Kasumi-1 (cell line): ENCODE results near the gene NEK11.
"Not testable (repeated sequence)": the region's sequence is repeated elsewhere in the genome, so short reads cannot be mapped to it uniquely, and the experiment has no call there.

ENCODE experiments used
- DNase-seq, 2 experiments: peaks; one replicate each; lab custom pipeline; 2025; lab: John Stamatoyannopoulos, UW

Gene NEK11

GRCh38 chr3:131042271-131042985 is 15.8 kb downstream of the NEK11 start:
- DNase-seq = not testable (repeated sequence)

GRCh38 chr3:131047582-131047981 is 20.9 kb downstream of the NEK11 start:
- DNase-seq = no peak

- DNase-seq = no peak
These were observed 21.4 kb downstream of the NEK11 start for GRCh38 chr3:131048030-131048429.

- DNase-seq = no peak
These were observed 23.3 kb downstream of the NEK11 start for GRCh38 chr3:131050001-131050400.

- DNase-seq = peak; percentile 5 to 39
These were observed 26.6 kb downstream of the NEK11 start for GRCh38 chr3:131053043-131053859.

GRCh38 chr3:131067983-131068382 is 41.3 kb downstream of the NEK11 start:
- no peak for DNase-seq

DNA sequence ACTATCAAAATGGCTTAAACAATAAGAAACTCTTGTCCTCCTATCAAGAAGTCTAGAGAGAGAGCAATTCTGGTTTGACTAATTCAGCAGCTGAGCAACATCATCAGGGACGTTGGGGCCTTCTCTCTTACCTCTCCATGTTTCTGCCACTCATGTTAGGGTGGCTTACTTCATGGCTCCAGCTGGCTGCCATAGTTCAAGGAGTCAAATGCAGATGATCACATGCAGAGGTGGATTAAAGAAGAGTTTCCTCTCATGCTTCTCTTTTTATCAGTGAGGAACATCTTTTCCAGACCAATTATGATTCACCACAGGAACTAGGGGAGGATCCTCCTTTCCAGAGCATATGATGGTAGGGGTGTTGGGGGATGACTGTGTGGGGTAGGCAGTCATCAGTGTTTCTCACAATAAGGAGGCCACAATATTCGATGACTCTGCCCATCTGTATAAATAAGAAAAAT is 45.5 kb downstream of the NEK11 start:
- peak; percentile 56 to 69 for DNase-seq

DNA sequence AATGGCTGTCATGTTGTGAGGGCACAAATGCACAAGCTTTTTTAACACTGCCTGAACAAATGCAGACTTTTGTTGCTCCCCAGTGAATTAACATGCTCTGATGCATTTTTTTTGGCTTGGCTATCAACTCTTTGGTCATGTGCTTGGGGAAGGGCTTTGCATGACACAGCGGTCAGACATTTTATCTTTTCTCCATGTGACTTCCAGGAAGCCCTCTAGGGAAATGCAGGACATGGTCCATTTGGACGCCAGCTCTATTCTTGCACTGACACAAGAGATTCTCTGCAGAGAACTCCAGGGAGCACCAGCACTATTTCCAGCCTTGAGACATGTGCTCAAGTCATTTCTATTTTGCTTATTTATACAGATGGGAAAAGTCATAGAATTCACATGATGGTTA is 46.2 kb downstream of the NEK11 start:
- DNase-seq = no peak

GRCh38 chr3:131075632-131076328 is 49.1 kb downstream of the NEK11 start:
- DNase-seq = no peak

DNA sequence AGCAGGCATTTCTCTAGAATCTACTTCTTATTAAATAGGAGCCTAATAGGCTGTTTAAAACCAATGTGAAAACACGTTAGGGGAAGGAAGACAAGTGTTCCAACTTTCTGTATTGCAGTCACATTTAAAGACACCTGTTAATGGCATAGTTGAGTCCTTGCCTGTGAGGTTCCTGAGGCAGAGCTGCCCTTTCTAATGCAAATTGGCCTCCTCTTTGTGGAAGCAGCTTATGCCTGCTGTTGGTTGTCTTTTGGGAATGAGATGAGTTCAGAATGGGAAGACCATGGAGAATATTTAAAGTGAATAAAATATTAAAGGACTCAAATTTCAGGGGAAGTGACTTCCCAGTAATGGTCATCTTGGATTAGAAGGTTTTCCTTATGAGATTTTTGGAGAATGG is 51.2 kb downstream of the NEK11 start:
- DNase-seq = no peak

- no peak for DNase-seq
These were observed 52.4 kb downstream of the NEK11 start for GRCh38 chr3:131079086-131079485.

DNA sequence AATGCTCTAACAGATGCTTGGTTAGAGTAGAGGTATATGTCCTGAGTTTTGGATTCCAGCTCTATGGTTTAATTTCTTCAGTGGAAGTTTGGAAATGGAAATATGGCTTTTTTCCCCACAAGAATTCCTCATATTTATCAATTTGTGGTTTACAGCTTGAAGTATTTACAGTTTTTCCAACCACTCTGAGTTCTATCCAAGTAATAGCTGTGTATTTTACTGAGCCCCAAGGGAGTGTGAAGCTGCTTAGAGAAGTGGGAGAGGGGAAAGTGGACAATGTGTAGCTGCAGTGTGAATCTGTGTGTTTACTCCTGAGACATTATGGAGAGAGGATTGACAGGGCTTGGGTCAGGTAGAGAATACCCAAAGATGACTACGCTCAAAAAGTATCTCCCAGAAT is 54.5 kb downstream of the NEK11 start:
- DNase-seq = no peak

DNA sequence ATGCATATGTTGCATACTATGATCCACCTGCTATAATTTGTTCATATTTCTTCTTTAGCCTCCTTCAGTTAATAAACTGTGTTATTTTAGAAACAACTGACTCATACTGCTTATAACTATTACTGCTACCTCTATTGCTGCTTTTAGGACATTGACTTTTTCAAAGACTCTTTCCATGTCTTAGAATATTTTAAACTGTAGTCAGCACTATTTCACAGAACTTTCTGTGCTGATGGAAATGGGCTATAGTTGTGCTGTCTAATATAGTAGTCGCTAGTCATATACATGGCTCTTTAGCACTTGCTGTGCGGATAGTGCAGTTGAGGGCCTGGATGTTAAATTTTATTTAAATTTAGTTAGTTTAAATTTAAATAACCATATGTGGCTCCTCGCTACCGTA is 55.6 kb downstream of the NEK11 start:
- DNase-seq = no peak

DNA sequence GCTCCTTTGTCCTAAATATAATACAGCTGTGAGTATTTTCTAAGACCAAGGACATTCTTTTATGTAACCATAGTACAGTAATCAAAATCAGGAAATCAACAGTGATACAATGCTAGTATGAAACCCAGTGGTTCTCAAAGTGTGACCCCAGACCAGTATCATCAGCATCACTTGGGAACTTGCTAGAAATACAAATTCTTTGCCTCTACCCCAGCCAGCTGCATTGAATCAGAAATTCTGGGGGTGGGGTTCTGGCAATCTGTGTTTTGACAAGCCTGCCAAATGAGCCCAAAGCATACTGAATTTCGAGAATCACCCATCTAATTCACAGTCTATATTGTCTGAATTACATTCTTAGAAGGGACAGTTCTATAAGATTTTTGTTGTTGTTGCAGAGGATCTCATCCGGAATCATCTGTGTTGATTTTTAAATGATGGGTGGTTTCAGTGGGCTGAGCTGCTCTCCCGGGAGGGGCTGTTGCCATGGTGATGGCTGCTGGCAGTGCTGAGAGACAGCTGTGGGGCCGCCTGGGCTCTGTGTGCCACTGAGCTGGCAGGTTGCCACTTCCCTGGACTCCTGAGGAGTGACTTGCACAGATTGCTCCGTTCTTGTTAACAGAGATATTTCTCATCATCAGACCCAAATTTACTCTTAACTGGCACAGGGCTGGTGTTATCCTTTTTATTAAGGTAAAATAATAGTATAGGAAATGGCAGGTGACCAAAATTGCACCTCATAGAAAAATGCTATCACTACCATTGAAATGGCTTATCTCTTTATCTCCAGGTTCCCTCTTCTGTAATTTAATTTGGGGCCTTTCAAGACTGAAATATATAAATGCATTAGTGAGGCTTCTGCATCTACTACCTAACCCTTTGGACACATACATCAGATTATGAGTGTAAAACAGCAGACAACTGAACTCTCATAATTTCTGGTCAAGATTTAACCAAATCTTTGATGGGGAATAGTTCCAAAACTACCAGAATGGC is 56.5 kb downstream of the NEK11 start:
- DNase-seq = no peak

- no peak for DNase-seq
These were observed 65.1 kb downstream of the NEK11 start for GRCh38 chr3:131091768-131092167.

DNA sequence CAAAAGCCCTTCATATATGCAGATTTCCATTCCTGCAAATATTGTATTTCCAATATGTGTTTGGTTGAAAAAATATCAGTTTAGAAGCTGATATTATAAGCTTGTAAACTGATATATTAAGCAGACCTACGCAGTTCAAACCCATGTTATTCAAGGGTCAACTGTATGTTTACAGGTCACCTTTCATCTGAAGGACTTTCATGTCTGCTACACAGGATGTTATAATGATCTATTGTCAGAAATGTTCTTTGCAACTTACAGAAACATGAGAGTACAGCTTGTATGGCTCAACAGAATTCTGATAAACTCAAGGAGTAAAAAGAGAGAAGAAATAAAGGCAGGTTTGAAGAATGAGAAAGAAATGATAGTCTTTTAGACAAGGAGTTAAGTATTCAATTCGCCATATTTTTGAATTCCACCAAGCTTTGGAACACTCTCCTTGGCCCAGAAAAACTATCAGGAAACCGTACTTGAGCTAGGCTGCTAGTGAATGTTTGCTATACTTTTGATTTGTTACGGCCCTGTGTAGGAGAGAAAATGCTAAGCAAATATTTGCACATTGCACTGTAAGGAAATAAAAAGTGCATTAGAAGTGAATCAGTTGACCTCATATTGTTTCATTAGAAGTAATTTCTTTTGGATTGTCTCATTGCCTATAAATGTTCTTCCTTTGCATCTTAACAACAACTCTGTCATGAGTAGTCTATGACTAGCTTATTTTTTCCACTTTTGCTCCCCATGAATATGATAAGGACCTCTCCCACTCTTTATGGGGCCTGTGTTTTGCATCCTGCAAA is 81.2 kb downstream of the NEK11 start:
- DNase-seq = no peak

- DNase-seq = peak; percentile 68 to 78
These were observed 82.5 kb downstream of the NEK11 start for GRCh38 chr3:131109156-131109555.

- DNase-seq = no peak
These were observed 83.4 kb downstream of the NEK11 start for GRCh38 chr3:131110087-131110486.

- no peak for DNase-seq
These were observed 87.6 kb downstream of the NEK11 start for GRCh38 chr3:131114256-131114655.

GRCh38 chr3:131125684-131126083 is 99.0 kb downstream of the NEK11 start:
- no peak for DNase-seq

GRCh38 chr3:131140891-131141290 is 114.2 kb downstream of the NEK11 start:
- DNase-seq = no peak
